Keratinocyte (primary cell): ENCODE data around the gene STK32C. TPM values are rescaled to one million over a fixed set of nuclear protein-coding genes. Genes with fewer than 3 reads are reported as not detected.

Source experiments
- DNase-seq: peaks from one replicate; pipeline ENCODE4 v3.0.0-alpha.2; 2011; ENCODE audit warnings: low read depth, missing footprints, low spot score
- FAIRE-seq: peaks from 2 replicates; lab custom pipeline; 2011; peaks lifted over from hg19 to GRCh38; lab: Jason Lieb, UNC
- H2AFZ ChIP-seq: 2 replicates; pipeline ENCODE4 v1.6.0; 2012; ENCODE audit warnings: low read length, control low read depth, inconsistent platforms; ENCODE audit not compliant: control insufficient read depth
- H3K27ac ChIP-seq: 2 replicates; pipeline ENCODE4 v1.5.1; 2011; ENCODE audit warnings: low read length; ENCODE audit not compliant: control insufficient read depth, insufficient read depth
- H3K27me3 ChIP-seq: 3 replicates; pipeline ENCODE4 v1.6.0; 2011; ENCODE audit warnings: low read length; ENCODE audit not compliant: control insufficient read depth, insufficient read depth; ENCODE audit errors: extremely low read depth
- H3K36me3 ChIP-seq, 2 experiments: 2 replicates in 1 of 2; 3 replicates in 1 of 2; pipeline ENCODE4 v1.5.1; 2011; ENCODE audit warnings: low read length in 2 of 2, mild to moderate bottlenecking in 1 of 2; ENCODE audit not compliant: control insufficient read depth in 2 of 2, insufficient read depth in 2 of 2; ENCODE audit errors: extremely low read depth in 1 of 2
- H3K4me1 ChIP-seq: 3 replicates; pipeline ENCODE4 v1.5.1; 2011; ENCODE audit warnings: low read length; ENCODE audit not compliant: control insufficient read depth, insufficient read depth; ENCODE audit errors: extremely low read depth
- H3K4me2 ChIP-seq: 3 replicates; pipeline ENCODE4 v1.6.0; 2011; ENCODE audit warnings: low read depth, low read length; ENCODE audit not compliant: control insufficient read depth, insufficient read depth; ENCODE audit errors: extremely low read depth
- H3K4me3 ChIP-seq, 3 experiments: fragments of 200-600 bp in 1 of 3; sonication (generic) in 1 of 3; 2 replicates in 2 of 3; 3 replicates in 1 of 3; pipeline ENCODE4 v1.5.1; 2011 to 2016; ENCODE audit warnings: low read length in 3 of 3, mild to moderate bottlenecking in 3 of 3, control low read depth in 2 of 3, inconsistent platforms in 1 of 3, low read depth in 1 of 3, mixed read lengths in 1 of 3, mixed run types in 1 of 3, moderate library complexity in 1 of 3; ENCODE audit not compliant: control insufficient read depth in 2 of 3, insufficient read depth in 2 of 3; ENCODE audit errors: extremely low read depth in 1 of 3
- H3K79me2 ChIP-seq: 2 replicates; pipeline ENCODE4 v1.6.0; 2012; ENCODE audit warnings: low read length; ENCODE audit not compliant: control insufficient read depth, insufficient read depth
- H3K9ac ChIP-seq: 3 replicates; pipeline ENCODE4 v1.6.0; 2011; ENCODE audit warnings: low read length; ENCODE audit not compliant: control insufficient read depth, insufficient read depth; ENCODE audit errors: extremely low read depth
- H3K9me1 ChIP-seq: 3 replicates; pipeline ENCODE4 v1.6.0; 2011; ENCODE audit warnings: low read length; ENCODE audit not compliant: control insufficient read depth, insufficient read depth; ENCODE audit errors: extremely low read depth
- H3K9me3 ChIP-seq: 2 replicates; pipeline ENCODE4 v1.5.1; 2012; ENCODE audit warnings: low read depth, low read length; ENCODE audit not compliant: control insufficient read depth
- H4K20me1 ChIP-seq: 3 replicates; pipeline ENCODE4 v1.6.0; 2011; ENCODE audit warnings: low read length; ENCODE audit not compliant: control insufficient read depth, insufficient read depth; ENCODE audit errors: extremely low read depth
- EZH2 ChIP-seq: IDR thresholded peaks from one replicate; pipeline ENCODE4 v1.6.1; 2012; ENCODE audit warnings: inconsistent platforms, mild to moderate bottlenecking, low read length, moderate library complexity
- dilution Hi-C: fragments of 300-500 bp; cut with MboI; formaldehyde crosslinking; loops from one replicate; pipeline ENCODE4 v1.7.0; 2020; ENCODE audit warnings: low sequenced_read_pairs; ENCODE audit not compliant: extremely low pct_ligation_motif_present
- polyA plus RNA-seq, 5 experiments: library from polyadenylated mRNA; depleted of rRNA in 3 of 5; stranded (reverse) in 3 of 5; stranded (forward) in 1 of 5; unstranded in 1 of 5; fragments of >200 nt; gene quantifications; 1 replicate in 1 of 5; 2 replicates in 3 of 5; 3 replicates in 1 of 5; pipeline versions ENCODE4 v1.2.1 to v1.2.3, GENCODE V29; 2011 to 2012; ENCODE audit warnings: missing spikeins in 2 of 5, low read depth in 1 of 5, low replicate concordance in 1 of 5
- TF ChIP-seq, protein P1 (sequence below), 3 experiments: IDR thresholded peaks in 1 of 3; conservative IDR thresholded peaks in 1 of 3; optimal IDR thresholded peaks in 1 of 3; 2 replicates in 2 of 3; 3 replicates in 1 of 3; pipeline versions ENCODE3 to v1.5.1; 2011; ENCODE audit warnings: low read length in 3 of 3, mild to moderate bottlenecking in 3 of 3, moderate library complexity in 2 of 3, control low read depth in 1 of 3, inconsistent platforms in 1 of 3; ENCODE audit not compliant: insufficient read depth in 2 of 3; ENCODE audit errors: extremely low read depth in 1 of 3

Gene STK32C
- polyA plus RNA-seq, 1 donor (not counting 4 experiments of a cell fraction or from before 2014, with no cell fraction given) = 4.1 TPM

DNA sequence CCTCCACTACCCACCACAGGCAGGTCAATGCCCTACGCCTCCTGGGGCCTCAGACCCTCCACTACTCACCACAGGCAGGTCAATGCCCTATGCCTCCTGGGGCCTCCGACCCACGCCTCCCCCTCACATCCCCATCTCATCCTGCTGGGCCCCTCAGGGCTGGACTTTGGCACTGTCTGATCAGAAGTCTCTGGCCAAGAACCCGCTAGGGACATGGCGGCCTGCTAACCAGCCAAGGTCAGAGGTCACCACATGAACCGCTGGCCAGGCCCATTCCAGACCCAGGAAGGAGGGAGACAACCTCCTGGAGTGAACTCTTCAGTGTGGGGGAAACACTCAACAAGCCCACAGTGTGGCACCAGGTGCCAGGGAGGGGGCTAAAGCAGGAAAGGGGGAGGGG is 55.8 kb downstream of the STK32C start:
- Histone ChIP-seq H3K36me3 (no peaks in the 10 kb centered on the region), H3K4me2 (no peak overlapping the region), H4K20me1 (no peaks in the 10 kb centered on the region), H3K79me2 (no peaks in the 10 kb centered on the region), H3K4me3 (no peak overlapping the region), H3K27ac (no peak overlapping the region), H3K9me1 (no peaks in the 10 kb centered on the region), H3K4me1 (no peaks in the 10 kb centered on the region), H2AFZ (no peak overlapping the region), H3K27me3 (no peaks in the 10 kb centered on the region), H3K9ac (no peak overlapping the region), H3K9me3 (no peaks in the 10 kb centered on the region)
- FAIRE-seq = no peak
- TF ChIP-seq, protein P1, sequence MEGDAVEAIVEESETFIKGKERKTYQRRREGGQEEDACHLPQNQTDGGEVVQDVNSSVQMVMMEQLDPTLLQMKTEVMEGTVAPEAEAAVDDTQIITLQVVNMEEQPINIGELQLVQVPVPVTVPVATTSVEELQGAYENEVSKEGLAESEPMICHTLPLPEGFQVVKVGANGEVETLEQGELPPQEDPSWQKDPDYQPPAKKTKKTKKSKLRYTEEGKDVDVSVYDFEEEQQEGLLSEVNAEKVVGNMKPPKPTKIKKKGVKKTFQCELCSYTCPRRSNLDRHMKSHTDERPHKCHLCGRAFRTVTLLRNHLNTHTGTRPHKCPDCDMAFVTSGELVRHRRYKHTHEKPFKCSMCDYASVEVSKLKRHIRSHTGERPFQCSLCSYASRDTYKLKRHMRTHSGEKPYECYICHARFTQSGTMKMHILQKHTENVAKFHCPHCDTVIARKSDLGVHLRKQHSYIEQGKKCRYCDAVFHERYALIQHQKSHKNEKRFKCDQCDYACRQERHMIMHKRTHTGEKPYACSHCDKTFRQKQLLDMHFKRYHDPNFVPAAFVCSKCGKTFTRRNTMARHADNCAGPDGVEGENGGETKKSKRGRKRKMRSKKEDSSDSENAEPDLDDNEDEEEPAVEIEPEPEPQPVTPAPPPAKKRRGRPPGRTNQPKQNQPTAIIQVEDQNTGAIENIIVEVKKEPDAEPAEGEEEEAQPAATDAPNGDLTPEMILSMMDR (optimal IDR thresholded peaks at IDR 0.05 in 1 of 3, IDR thresholded peaks at IDR 0.05 in 1 of 3, conservative IDR thresholded peaks at IDR 0.05 in 1 of 3; ENCODE audit: extremely low read depth in 1 of 3, insufficient read depth in 2 of 3, low read length in 3 of 3) = no peak
- no peak for TF ChIP-seq EZH2
- dilution Hi-C loops = no loop called here
- DNase-seq = no peak

- Histone ChIP-seq H3K9me1 (no peaks in the 10 kb centered on the region), H3K36me3 (no peaks in the 10 kb centered on the region), H3K4me3 (no peak overlapping the region), H3K4me1 (no peaks in the 10 kb centered on the region), H3K27ac (no peak overlapping the region), H3K79me2 (no peaks in the 10 kb centered on the region), H4K20me1 (no peaks in the 10 kb centered on the region), H3K4me2 (no peak overlapping the region), H3K9ac (no peak overlapping the region), H3K9me3 (no peaks in the 10 kb centered on the region), H2AFZ (no peak overlapping the region), H3K27me3 (no peaks in the 10 kb centered on the region)
- no peak for DNase-seq
- dilution Hi-C loops = no loop called here
- FAIRE-seq = no peak
- TF ChIP-seq, protein P1 (optimal IDR thresholded peaks at IDR 0.05 in 1 of 3, IDR thresholded peaks at IDR 0.05 in 1 of 3, conservative IDR thresholded peaks at IDR 0.05 in 1 of 3; ENCODE audit: extremely low read depth in 1 of 3, insufficient read depth in 2 of 3, low read length in 3 of 3) = no peak
- no peak for TF ChIP-seq EZH2
Measured at GRCh38 chr10:132250481-132251475, 57.0 kb downstream of the STK32C start.
